ENCODE data around the gene JMJD8. TPM values are rescaled to one million over a fixed set of nuclear protein-coding genes. Genes with fewer than 3 reads are reported as not detected.

Gene JMJD8
- total and polyA plus RNA-seq, 11 donors: 36.2 to 103 (median 44.1) TPM

DNA sequence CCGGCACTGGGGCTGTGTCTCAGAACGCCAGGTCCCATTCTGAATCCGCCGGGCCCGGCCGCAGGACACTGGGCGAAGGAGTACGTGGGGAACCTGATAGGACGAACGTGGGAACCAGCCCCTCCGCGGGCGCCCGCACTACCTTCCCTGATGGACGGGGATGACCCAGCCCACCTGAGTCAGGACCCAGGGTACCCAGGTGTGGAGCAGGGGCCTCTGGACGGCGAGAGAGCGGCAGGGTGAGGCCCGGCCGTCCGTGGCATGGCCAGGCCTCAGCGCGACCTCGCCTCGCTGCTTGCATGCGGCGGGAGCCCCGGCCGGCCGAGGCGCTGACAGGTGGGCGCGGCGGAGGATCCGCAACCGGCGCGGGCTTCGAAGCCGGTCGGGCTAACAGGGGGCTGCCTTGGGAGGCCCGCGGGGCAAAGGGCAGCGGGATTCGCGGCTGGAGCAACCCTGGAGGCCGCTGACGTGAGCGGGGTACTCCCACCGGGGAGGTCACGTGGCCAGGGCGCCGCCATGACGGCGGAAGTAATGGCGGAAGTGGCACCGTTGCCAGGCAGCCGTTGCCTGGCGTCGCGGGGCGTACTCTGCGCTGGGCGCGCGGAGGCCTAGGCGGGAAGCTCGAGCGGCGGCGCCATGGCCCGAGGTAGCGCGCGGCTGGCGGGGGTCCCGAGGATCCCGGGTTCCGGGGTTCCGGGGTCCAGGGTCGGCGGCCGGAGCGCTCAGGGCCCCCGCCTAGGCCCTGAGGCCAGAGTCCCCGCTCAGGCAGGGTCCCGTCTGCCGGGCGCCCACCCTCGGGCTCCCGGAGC, 35.1 kb downstream of the JMJD8 start, which contains the start of gene WDR90:
TSS of gene WDR90 (plus strand) at position 585 of the 809 bp plus-strand sequence. CDS start at position 637, 52 bp downstream.
- peak within 1 kb of the TSS; percentile 76 to 97 (median 88) for H3K27ac ChIP-seq
- no peaks in the 10 kb centered on the region for H3K9me3 ChIP-seq
- peaks cover 0 to 7% (median 0%) of the 10 kb centered on the region in 9 donors for H3K36me3 ChIP-seq
- peak; percentile 94 to 97 (median 96) for DNase-seq
- H3K4me3 ChIP-seq: peak within 1 kb of the TSS; percentile 61 to 94 (median 74)
- H3K4me1 ChIP-seq: peaks cover 3 to 66% (median 40%) of the 10 kb centered on the region in 12 donors
- intact Hi-C loops (cut with DNase I): loop anchor here in 2 of 10 donors (10.0 kb wide), 1 partner anchor 64 kb away; no protein-coding TSS in a partner anchor
- no peak for TF ChIP-seq POLR2A (IDR thresholded peaks at IDR 0.05)
- TF ChIP-seq, protein P1, sequence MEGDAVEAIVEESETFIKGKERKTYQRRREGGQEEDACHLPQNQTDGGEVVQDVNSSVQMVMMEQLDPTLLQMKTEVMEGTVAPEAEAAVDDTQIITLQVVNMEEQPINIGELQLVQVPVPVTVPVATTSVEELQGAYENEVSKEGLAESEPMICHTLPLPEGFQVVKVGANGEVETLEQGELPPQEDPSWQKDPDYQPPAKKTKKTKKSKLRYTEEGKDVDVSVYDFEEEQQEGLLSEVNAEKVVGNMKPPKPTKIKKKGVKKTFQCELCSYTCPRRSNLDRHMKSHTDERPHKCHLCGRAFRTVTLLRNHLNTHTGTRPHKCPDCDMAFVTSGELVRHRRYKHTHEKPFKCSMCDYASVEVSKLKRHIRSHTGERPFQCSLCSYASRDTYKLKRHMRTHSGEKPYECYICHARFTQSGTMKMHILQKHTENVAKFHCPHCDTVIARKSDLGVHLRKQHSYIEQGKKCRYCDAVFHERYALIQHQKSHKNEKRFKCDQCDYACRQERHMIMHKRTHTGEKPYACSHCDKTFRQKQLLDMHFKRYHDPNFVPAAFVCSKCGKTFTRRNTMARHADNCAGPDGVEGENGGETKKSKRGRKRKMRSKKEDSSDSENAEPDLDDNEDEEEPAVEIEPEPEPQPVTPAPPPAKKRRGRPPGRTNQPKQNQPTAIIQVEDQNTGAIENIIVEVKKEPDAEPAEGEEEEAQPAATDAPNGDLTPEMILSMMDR (IDR thresholded peaks at IDR 0.05): no peak
- peak; percentile 71 to 88 (median 85) for ATAC-seq
- no peaks in the 10 kb centered on the region for H3K27me3 ChIP-seq
- WGBS, 4 donors: 1 to 3% (median 2%) methylated on average over 43 to 91 of the region's 91 CpGs

DNA sequence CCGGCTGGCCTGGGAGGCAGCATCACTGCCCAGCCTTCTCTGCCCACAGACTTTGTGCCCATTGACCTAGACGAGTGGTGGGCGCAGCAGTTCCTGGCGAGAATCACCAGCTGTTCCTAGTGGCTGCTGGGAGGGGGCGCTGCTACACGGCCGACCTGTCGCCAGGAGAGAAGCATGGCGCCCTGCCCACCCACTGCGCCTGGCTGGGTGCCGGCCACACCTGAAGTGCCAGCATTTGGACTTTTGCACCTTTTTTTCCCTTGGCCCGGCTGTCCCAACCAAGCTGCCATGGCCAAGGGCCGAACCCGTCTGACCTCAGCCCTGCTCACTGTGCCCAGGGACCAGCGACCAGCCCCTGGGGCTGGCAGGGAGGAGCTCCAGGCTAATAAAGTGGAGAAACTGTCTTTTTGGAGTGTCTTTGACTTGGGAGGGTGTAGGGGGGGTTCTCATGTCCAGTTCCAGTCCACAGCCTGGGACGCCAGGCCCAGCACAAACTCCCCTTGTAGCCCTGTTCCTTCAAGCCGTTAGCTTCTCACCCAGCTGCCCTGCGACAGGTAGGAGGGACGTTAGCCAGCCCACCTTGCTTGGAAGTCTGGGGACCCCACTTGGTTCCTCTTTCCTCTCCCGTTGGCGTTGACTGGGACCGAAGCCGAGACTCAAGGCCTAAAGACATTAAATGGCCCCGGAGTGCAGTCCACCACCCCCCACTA, 35.9 kb downstream of the JMJD8 start:
- Histone ChIP-seq H3K27me3 (no peaks in the 10 kb centered on the region), H3K36me3 (peaks cover 0 to 3% (median 0%) of the 10 kb centered on the region in 9 donors), H3K27ac (peak overlapping the region; percentile 12 to 97 (median 88)), H3K4me1 (peaks cover 3 to 73% (median 41%) of the 10 kb centered on the region in 12 donors), H3K9me3 (no peaks in the 10 kb centered on the region), H3K4me3 (peak overlapping the region; percentile 61 to 94 (median 74))
- WGBS, 4 donors: 44 to 52% (median 50%) methylated on average over 10 to 24 of the region's 24 CpGs
- no peak for TF ChIP-seq POLR2A (IDR thresholded peaks at IDR 0.05)
- TF ChIP-seq, protein P1 (IDR thresholded peaks at IDR 0.05): peak in 5 of 12 donors; percentile 24 to 40 (median 34)
- intact Hi-C loops (cut with DNase I): loop anchor here in 2 of 10 donors (10.0 kb wide), 1 partner anchor 63 kb away; no protein-coding TSS in a partner anchor
- no peak for ATAC-seq
- DNase-seq: no peak

DNA sequence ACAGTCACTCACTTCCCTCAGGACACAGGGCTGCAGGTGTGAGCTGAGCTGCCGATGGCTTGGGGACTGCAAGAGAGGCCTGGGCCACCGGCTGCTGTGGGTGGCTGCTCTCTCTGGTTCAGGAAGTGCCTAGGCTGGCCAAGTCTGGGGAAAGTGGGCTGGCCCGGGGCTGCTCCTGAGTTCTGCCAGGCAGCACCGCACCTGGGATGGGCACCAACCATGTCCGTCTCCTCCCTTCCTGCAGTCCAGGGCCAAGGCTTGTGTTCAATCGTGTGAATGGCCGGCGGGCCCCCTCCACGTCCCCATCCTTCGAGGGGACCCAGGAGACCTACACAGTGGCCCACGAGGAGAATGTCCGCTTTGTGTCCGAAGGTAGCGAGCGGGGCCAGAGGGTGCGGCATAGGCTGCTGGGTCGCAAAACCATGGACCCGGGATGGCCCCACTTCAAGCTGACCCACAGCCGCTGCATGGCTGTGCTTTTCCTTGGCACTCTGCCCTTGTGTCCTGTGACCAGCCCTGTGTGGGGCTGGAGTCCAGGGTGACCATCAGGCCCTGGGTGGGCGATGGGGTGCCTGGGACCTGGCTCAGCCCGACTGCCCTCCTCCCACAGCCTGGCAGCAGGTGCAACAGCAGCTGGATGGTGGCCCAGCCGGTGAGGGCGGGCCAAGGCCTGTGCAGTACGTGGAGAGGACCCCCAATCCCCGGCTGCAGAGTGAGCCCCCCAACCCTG, 36.8 kb downstream of the JMJD8 start:
- intact Hi-C loops (cut with DNase I): loop anchor here in 2 of 10 donors (10.0 kb wide), 1 partner anchor 63 kb away; no protein-coding TSS in a partner anchor
- peaks cover 0 to 3% (median 0%) of the 10 kb centered on the region in 9 donors for H3K36me3 ChIP-seq
- H3K27ac ChIP-seq: peak overlapping the region in 10 of 12 donors; percentile 71 to 97 (median 86)
- peaks cover 3 to 82% (median 48%) of the 10 kb centered on the region in 12 donors for H3K4me1 ChIP-seq
- 61 to 72% (median 70%) methylated on average over 9 to 25 of the region's 25 CpGs for WGBS, 4 donors
- no peak for DNase-seq
- peak in 1 of 4 donors; percentile 4 for ATAC-seq
- no peak for TF ChIP-seq POLR2A (IDR thresholded peaks at IDR 0.05)
- TF ChIP-seq, protein P1 (IDR thresholded peaks at IDR 0.05): no peak
- H3K27me3 ChIP-seq: no peaks in the 10 kb centered on the region
- H3K4me3 ChIP-seq: peak overlapping the region in 3 of 12 donors; percentile 7 to 34 (median 33)
- no peaks in the 10 kb centered on the region for H3K9me3 ChIP-seq
